ENCODE results near the gene HOXC10.

The HOXC10 gene

GRCh38 chr12:53981634-53982565, 3.0 kb upstream of the HOXC10 start:
- no peak for TF ChIP-seq CTCF (IDR thresholded peaks at IDR 0.05; ENCODE audit: low read depth, low read length, missing control alignments)
- no peak for DNase-seq (ENCODE audit: low read depth)
- in situ Hi-C loops (cut with HindIII; ENCODE audit: low sequenced_read_pairs), result no loop called here
- no peak overlapping the region for H3K4me3 ChIP-seq (ENCODE audit: low read depth, low read length)

- no peak overlapping the region for H3K4me3 ChIP-seq (ENCODE audit: low read depth, low read length)
- no peak for DNase-seq (ENCODE audit: low read depth)
- TF ChIP-seq CTCF (IDR thresholded peaks at IDR 0.05; ENCODE audit: low read depth, low read length, missing control alignments), result no peak
- in situ Hi-C loops (cut with HindIII; ENCODE audit: low sequenced_read_pairs), result no loop called here
These were observed 2.0 kb upstream of the HOXC10 start for GRCh38 chr12:53982648-53983567.

DNA sequence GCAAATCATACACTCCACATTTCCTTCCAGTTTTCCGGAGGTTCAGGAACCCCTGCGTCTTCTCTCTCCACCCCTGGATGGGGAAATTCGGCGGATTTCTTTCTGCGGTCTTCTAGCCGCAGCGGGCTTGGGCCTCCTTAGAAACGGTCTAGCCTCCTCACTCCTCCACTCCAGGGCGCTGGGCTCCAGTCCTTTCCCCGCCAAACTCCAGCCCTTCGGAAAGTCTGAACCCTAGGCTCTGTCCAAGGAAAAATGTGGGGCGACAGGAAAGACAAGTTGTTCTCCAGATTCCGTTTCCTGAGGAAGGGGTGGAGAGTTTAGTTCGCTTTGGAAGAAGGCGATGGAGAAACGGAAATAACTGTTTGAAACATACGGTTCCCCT, 1.4 kb upstream of the HOXC10 start:
- DNase-seq (ENCODE audit: low read depth), result no peak
- in situ Hi-C loops (cut with HindIII; ENCODE audit: low sequenced_read_pairs), result no loop called here
- no peak overlapping the region for H3K4me3 ChIP-seq (ENCODE audit: low read depth, low read length)
- no peak for TF ChIP-seq CTCF (IDR thresholded peaks at IDR 0.05; ENCODE audit: low read depth, low read length, missing control alignments)

DNA sequence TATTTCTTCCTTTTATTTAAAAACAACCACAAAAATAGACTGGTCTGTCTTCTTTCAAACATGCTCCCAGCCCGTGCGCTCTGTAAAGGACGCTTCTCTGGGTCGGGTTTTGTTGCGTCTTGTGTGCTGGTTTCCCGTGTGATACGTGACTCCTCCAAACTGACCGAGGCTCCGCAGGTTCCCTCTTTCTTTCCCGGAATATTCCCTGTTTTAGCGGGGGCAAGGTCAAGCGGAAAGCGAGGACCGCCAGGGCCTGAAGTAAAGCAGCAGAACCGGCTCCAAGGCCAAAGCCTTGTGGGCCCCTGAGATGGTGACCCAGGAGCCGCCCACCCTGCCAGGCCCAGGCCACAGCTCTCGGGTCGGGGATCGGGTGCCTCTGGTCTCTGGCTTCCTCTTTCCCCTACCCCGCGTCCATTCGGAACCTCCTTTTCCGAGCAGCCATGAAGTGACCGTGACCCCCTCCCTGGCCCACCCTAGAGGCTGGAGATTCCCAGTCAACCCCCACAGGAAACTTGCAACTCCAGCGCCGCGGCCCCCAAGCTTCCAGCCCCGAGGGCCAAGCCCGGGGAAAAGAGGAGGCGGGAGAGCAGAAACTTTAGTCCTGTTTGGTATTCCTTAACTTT, 885 bp upstream of the HOXC10 start:
- in situ Hi-C loops (cut with HindIII; ENCODE audit: low sequenced_read_pairs), result no loop called here
- no peak for DNase-seq (ENCODE audit: low read depth)
- TF ChIP-seq CTCF (IDR thresholded peaks at IDR 0.05; ENCODE audit: low read depth, low read length, missing control alignments), result no peak
- no peak overlapping the region for H3K4me3 ChIP-seq (ENCODE audit: low read depth, low read length)

- no peak overlapping the region for H3K4me3 ChIP-seq (ENCODE audit: low read depth, low read length)
- in situ Hi-C loops (cut with HindIII; ENCODE audit: low sequenced_read_pairs), result no loop called here
- DNase-seq (ENCODE audit: low read depth), result no peak
- no peak for TF ChIP-seq CTCF (IDR thresholded peaks at IDR 0.05; ENCODE audit: low read depth, low read length, missing control alignments)
These were observed 697 bp downstream of the HOXC10 start for GRCh38 chr12:53985692-53985993.

DNA sequence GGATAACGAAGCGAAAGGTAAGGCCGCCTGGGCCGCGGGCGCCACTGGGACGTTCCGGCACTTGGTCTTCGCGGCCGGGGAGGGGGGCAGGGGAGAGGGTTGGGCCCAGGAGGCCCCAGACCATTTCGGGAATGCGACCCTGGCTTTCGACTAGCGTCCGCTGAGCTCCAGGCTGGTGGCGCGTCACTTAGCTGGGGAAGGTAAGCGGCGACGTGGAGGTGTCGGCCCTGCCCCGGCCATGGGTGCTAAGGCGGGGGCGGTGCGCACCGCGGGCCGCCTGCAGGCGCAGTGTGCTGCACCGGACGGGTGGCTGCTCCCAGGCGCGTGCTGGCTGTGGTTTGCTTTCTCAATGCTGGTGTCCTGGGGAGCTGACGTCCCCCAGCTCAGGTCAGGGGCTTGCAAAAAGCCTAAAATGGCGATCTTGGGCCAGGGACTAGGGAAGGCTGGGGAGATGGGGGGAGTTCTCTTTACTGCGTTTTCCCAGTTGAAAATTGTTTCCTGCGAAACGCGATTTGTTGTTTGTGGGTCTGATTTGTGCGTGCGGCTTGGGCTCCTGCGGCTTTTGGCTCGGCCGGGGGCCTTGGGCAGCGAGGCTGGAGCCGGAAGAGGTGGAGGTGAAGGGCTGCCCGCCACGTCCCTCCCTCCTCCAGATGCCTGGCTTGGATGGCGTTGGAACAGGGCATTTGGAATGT, 1.2 kb downstream of the HOXC10 start:
- TF ChIP-seq CTCF (IDR thresholded peaks at IDR 0.05; ENCODE audit: low read depth, low read length, missing control alignments), result no peak
- in situ Hi-C loops (cut with HindIII; ENCODE audit: low sequenced_read_pairs), result no loop called here
- H3K4me3 ChIP-seq (ENCODE audit: low read depth, low read length), result no peak overlapping the region
- DNase-seq (ENCODE audit: low read depth), result no peak

Data from astrocyte of the cerebellum (primary cell).